Mesodermal cell (in vitro differentiated cells): ENCODE measurements around the gene SLC25A6.
"Not testable (repeated sequence)": the region's sequence is repeated elsewhere in the genome, so short reads cannot be mapped to it uniquely, and the experiment has no call there.

ENCODE experiments used
- H3K27ac ChIP-seq: 2 replicates; pipeline ENCODE4 v1.7.0; 2013; ENCODE audit warnings: mild to moderate bottlenecking, low read depth, low read length, moderate library complexity; ENCODE audit not compliant: severe bottlenecking
- H3K36me3 ChIP-seq: 2 replicates; pipeline ENCODE4 v1.7.1; 2013; ENCODE audit warnings: mild to moderate bottlenecking, low read length, moderate library complexity; ENCODE audit not compliant: control insufficient read depth, insufficient read depth
- H3K4me1 ChIP-seq: one replicate; pipeline ENCODE4 v1.7.1; 2013; ENCODE audit warnings: mild to moderate bottlenecking, low read length; ENCODE audit not compliant: insufficient read depth, control insufficient read depth, poor library complexity, severe bottlenecking
- H3K4me3 ChIP-seq: 2 replicates; pipeline ENCODE4 v1.7.0; 2013; ENCODE audit warnings: low read length, control low read depth, mild to moderate bottlenecking; ENCODE audit not compliant: insufficient read depth, poor library complexity, severe bottlenecking; ENCODE audit errors: extremely low read depth
- H3K9me3 ChIP-seq: 2 replicates; pipeline ENCODE4 v1.7.1; 2013; ENCODE audit warnings: mild to moderate bottlenecking, low read length, moderate library complexity; ENCODE audit not compliant: control insufficient read depth
- WGBS, 2 experiments: methylation state at CpG; one replicate each; pipeline ENCODE4 v1.1.5; 2013; ENCODE audit warnings: missing lambda C conversion rate in 2 of 2; ENCODE audit not compliant: insufficient coverage in 2 of 2; 5-methylcytosine and 5-hydroxymethylcytosine counted together

The SLC25A6 gene

GRCh38 chrX:1412551-1413161, 20.7 kb upstream of the SLC25A6 start:
- no peak overlapping the region for H3K27ac ChIP-seq
- H3K36me3 ChIP-seq = peaks cover 60% of the 10 kb centered on the region
- H3K9me3 ChIP-seq = no peaks in the 10 kb centered on the region
- 93 to 94% methylated on average over 26 to 31 of the region's 31 CpGs for WGBS, 2 experiments
- H3K4me3 ChIP-seq = no peak overlapping the region
- H3K4me1 ChIP-seq = no peaks in the 10 kb centered on the region

GRCh38 chrX:1411326-1411725, 19.4 kb upstream of the SLC25A6 start:
- H3K4me3 ChIP-seq = no peak overlapping the region
- H3K36me3 ChIP-seq = peaks cover 63% of the 10 kb centered on the region
- no peaks in the 10 kb centered on the region for H3K9me3 ChIP-seq
- no peaks in the 10 kb centered on the region for H3K4me1 ChIP-seq
- H3K27ac ChIP-seq = no peak overlapping the region
- 90 to 92% methylated on average over 9 to 12 of the region's 12 CpGs for WGBS, 2 experiments

DNA sequence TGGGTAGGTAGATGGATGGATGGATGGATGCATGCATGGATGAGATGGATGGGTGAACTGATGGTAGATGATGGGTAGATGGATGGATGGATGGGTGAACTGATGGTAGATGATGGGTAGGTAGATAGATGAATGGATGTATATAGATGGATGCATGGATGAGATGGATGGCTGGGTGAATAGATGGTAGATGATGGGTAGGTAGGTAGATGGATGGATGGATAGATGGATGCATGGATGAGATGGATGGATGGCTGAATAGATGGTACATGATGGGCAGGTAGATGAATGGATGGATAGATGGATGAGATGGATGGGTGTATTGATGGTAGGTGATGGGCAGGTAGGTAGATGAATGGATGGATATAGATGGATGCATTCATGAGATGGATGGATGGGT, 15.1 kb upstream of the SLC25A6 start:
- Histone ChIP-seq H3K36me3 (peaks cover 69% of the 10 kb centered on the region), H3K4me1 (no peaks in the 10 kb centered on the region)

GRCh38 chrX:1405769-1406168, 13.9 kb upstream of the SLC25A6 start:
- H3K27ac ChIP-seq, H3K9me3 ChIP-seq, H3K4me1 ChIP-seq, H3K4me3 ChIP-seq: not testable (repeated sequence)
- peaks cover 74% of the 10 kb centered on the region for H3K36me3 ChIP-seq
- WGBS, 2 experiments = 95 to 100% methylated on average over 2 of the region's 2 CpGs

More for the DNA sequence above, 15.1 kb upstream of the SLC25A6 start:
- no peak overlapping the region for H3K27ac ChIP-seq
- H3K9me3 ChIP-seq = no peaks in the 10 kb centered on the region
- no peak overlapping the region for H3K4me3 ChIP-seq

- not testable (repeated sequence) for H3K27ac ChIP-seq, H3K4me3 ChIP-seq, H3K4me1 ChIP-seq, H3K9me3 ChIP-seq
- peaks cover 80% of the 10 kb centered on the region for H3K36me3 ChIP-seq
- 95 to 97% methylated on average over 3 of the region's 3 CpGs for WGBS, 2 experiments
Measured at GRCh38 chrX:1403867-1404266, 12.0 kb upstream of the SLC25A6 start.

DNA sequence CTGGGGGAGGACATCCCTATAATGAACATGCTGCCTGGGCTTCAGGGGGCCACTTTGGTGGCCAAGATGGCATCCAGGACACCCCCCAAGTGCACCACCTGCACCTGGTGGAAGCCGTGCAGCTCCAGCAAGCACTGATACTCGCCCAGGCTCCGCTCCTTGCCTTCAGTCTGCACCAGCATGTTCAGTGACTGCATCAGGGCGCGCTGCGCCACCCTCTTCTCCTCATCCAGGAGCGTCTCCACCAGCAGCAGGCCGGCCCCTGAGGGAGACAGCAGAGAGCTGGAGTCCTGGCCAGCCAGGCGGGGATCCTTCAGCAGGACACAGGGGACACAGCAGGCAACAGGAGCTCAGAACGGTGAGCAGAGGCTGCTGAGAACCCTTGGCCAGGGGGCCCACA, 11.3 kb upstream of the SLC25A6 start:
- Histone ChIP-seq H3K36me3 (peaks cover 87% of the 10 kb centered on the region), H3K4me1 (no peaks in the 10 kb centered on the region)

GRCh38 chrX:1401611-1402430, 9.9 kb upstream of the SLC25A6 start:
- Histone ChIP-seq H3K4me1 (no peaks in the 10 kb centered on the region), H3K27ac (no peak overlapping the region), H3K36me3 (peaks cover 87% of the 10 kb centered on the region), H3K9me3 (no peaks in the 10 kb centered on the region), H3K4me3 (no peak overlapping the region)
- 94 to 98% methylated on average over 24 of the region's 30 CpGs for WGBS, 2 experiments

More for the DNA sequence above, 11.3 kb upstream of the SLC25A6 start:
- WGBS, 2 experiments = 97 to 98% methylated on average over 9 of the region's 10 CpGs
- H3K9me3 ChIP-seq = no peaks in the 10 kb centered on the region
- H3K27ac ChIP-seq = no peak overlapping the region
- no peak overlapping the region for H3K4me3 ChIP-seq

GRCh38 chrX:1400742-1401471, 9.0 kb upstream of the SLC25A6 start:
- 91 to 92% methylated on average over 27 of the region's 27 CpGs for WGBS, 2 experiments
- no peaks in the 10 kb centered on the region for H3K9me3 ChIP-seq
- H3K27ac ChIP-seq = no peak overlapping the region
- H3K4me1 ChIP-seq = no peaks in the 10 kb centered on the region
- H3K36me3 ChIP-seq = peaks cover 84% of the 10 kb centered on the region
- no peak overlapping the region for H3K4me3 ChIP-seq

DNA sequence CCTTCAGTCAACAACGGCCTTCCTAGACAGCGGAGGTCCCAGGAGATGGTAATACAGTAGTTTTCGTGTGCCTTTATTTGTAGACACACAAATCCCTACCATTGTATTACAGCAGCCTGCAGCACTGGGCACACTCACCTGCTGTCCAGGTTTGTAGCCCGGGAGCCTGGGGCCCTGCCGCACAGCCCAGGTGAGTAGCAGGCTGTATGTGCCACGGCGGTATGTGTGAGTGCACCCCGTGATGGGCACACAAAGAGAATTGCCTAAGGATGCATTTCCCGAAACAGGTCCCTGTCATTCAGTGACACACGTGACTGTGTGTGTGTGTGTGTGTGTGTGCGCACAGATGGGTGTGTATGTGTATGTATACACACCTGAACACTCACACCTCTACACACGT, 8.1 kb upstream of the SLC25A6 start:
- WGBS, 2 experiments = 98 to 100% methylated on average over 8 of the region's 12 CpGs
- Histone ChIP-seq H3K4me1 (peaks cover 3% of the 10 kb centered on the region), H3K9me3 (no peaks in the 10 kb centered on the region), H3K36me3 (peaks cover 84% of the 10 kb centered on the region), H3K27ac (no peak overlapping the region), H3K4me3 (no peak overlapping the region)

GRCh38 chrX:1398431-1399340, 6.8 kb upstream of the SLC25A6 start:
- Histone ChIP-seq H3K27ac (no peak overlapping the region), H3K4me3 (no peak overlapping the region), H3K9me3 (no peaks in the 10 kb centered on the region), H3K36me3 (peaks cover 74% of the 10 kb centered on the region), H3K4me1 (peaks cover 13% of the 10 kb centered on the region)
- 92 to 98% methylated on average over 16 to 25 of the region's 29 CpGs for WGBS, 2 experiments
